H9 (cell line): Measurements from ENCODE around the gene MSI2. TPM values are rescaled to one million over a fixed set of nuclear protein-coding genes. Genes with fewer than 3 reads are reported as not detected.
A peak's percentile ranks its signal among the peaks of the same experiment; 100 is the strongest.

Experiments
- DNase-seq: peaks from one replicate; pipeline ENCODE4 v3.0.0-alpha.2; 2017
- H2AFZ ChIP-seq: one replicate; pipeline ENCODE4 v1.6.1; 2013; ENCODE audit warnings: mild to moderate bottlenecking, low read length, control low read depth, moderate library complexity
- H2AK5ac ChIP-seq: 2 replicates; pipeline ENCODE4 v1.6.1; 2013; ENCODE audit warnings: low read length, control low read depth, mixed read lengths; ENCODE audit not compliant: insufficient read length
- H2BK120ac ChIP-seq: one replicate; pipeline ENCODE4 v1.6.1; 2013; ENCODE audit warnings: low read depth, mild to moderate bottlenecking, low read length, control low read depth, inconsistent platforms; ENCODE audit not compliant: poor library complexity, severe bottlenecking
- H2BK12ac ChIP-seq: 2 replicates; pipeline ENCODE4 v1.6.1; 2013; ENCODE audit warnings: low read length, control low read depth, mixed read lengths, low read depth; ENCODE audit not compliant: insufficient read length
- H2BK15ac ChIP-seq: 2 replicates; pipeline ENCODE4 v1.6.1; 2013; ENCODE audit warnings: low read depth, low read length, control low read depth
- H2BK20ac ChIP-seq: one replicate; pipeline ENCODE4 v1.6.1; 2013; ENCODE audit warnings: low read depth, mild to moderate bottlenecking, low read length, control low read depth, inconsistent platforms; ENCODE audit not compliant: poor library complexity, severe bottlenecking
- H2BK5ac ChIP-seq: 2 replicates; pipeline ENCODE4 v1.6.1; 2013; ENCODE audit warnings: low read length, control low read depth, mixed read lengths; ENCODE audit not compliant: insufficient read length
- H3K14ac ChIP-seq: 2 replicates; pipeline ENCODE4 v1.6.1; 2013; ENCODE audit warnings: low read length, control low read depth; ENCODE audit not compliant: insufficient read depth
- H3K18ac ChIP-seq: 2 replicates; pipeline ENCODE4 v1.6.1; 2013; ENCODE audit warnings: low read depth, mild to moderate bottlenecking, mixed read lengths, low read length, control low read depth; ENCODE audit not compliant: insufficient read length
- H3K23ac ChIP-seq: 2 replicates; pipeline ENCODE4 v1.6.1; 2013; ENCODE audit warnings: low read length, control low read depth, mixed read lengths, low read depth; ENCODE audit not compliant: insufficient read length
- H3K23me2 ChIP-seq: 2 replicates; pipeline ENCODE4 v1.6.1; 2013; ENCODE audit warnings: low read depth, mild to moderate bottlenecking, mixed read lengths, low read length, control low read depth; ENCODE audit not compliant: insufficient read length, poor library complexity, severe bottlenecking
- H3K27ac ChIP-seq: 2 replicates; pipeline ENCODE4 v1.5.1; 2013; ENCODE audit warnings: low read length, control low read depth, mixed read lengths, low read depth; ENCODE audit not compliant: insufficient read length
- H3K27me3 ChIP-seq: 2 replicates; pipeline ENCODE4 v1.6.1; 2013; ENCODE audit warnings: low read length, control low read depth, inconsistent platforms; ENCODE audit not compliant: insufficient read depth
- H3K4ac ChIP-seq: 2 replicates; pipeline ENCODE4 v1.6.1; 2013; ENCODE audit warnings: low read depth, mild to moderate bottlenecking, control low read depth, inconsistent platforms, low read length, moderate library complexity
- H3K4me1 ChIP-seq: 2 replicates; pipeline ENCODE4 v1.6.1; 2013; ENCODE audit warnings: low read length, control low read depth, inconsistent platforms; ENCODE audit not compliant: insufficient read depth
- H3K4me2 ChIP-seq: 2 replicates; pipeline ENCODE4 v1.6.1; 2013; ENCODE audit warnings: low read length, control low read depth, mixed read lengths; ENCODE audit not compliant: insufficient read length, insufficient read depth
- H3K56ac ChIP-seq: 2 replicates; pipeline ENCODE4 v1.6.1; 2013; ENCODE audit warnings: low read depth, mild to moderate bottlenecking, mixed read lengths, low read length, control low read depth; ENCODE audit not compliant: insufficient read length
- H3K79me1 ChIP-seq: 2 replicates; pipeline ENCODE4 v1.6.1; 2013; ENCODE audit warnings: low read depth, mild to moderate bottlenecking, moderate library complexity, low read length, control low read depth, inconsistent platforms; ENCODE audit not compliant: insufficient read depth, poor library complexity, severe bottlenecking
- H3K79me2 ChIP-seq: 2 replicates; pipeline ENCODE4 v1.6.1; 2013; ENCODE audit warnings: low read length, control low read depth, inconsistent platforms; ENCODE audit not compliant: insufficient read depth
- H3K9ac ChIP-seq: 2 replicates; pipeline ENCODE4 v1.6.1; 2013; ENCODE audit warnings: low read length, control low read depth, mixed read lengths; ENCODE audit not compliant: insufficient read length; ENCODE audit errors: extremely low read depth
- H3K9me3 ChIP-seq: one replicate; pipeline ENCODE4 v1.6.1; 2013; ENCODE audit warnings: low read depth, low read length, inconsistent platforms; ENCODE audit not compliant: control insufficient read depth
- H3T11ph ChIP-seq: one replicate; pipeline ENCODE4 v1.6.1; 2013; ENCODE audit warnings: mild to moderate bottlenecking, low read length, control low read depth, inconsistent platforms
- H4K20me1 ChIP-seq: one replicate; pipeline ENCODE4 v1.6.1; 2013; ENCODE audit not compliant: control insufficient read depth, insufficient read length, insufficient read depth
- H4K5ac ChIP-seq: 2 replicates; pipeline ENCODE4 v1.6.1; 2013; ENCODE audit warnings: low read depth, mild to moderate bottlenecking, mixed read lengths, low read length, control low read depth; ENCODE audit not compliant: insufficient read length
- H4K8ac ChIP-seq: replicated peaks from 2 replicates; pipeline ENCODE4 v1.6.1; 2013; ENCODE audit warnings: low read length, control low read depth, mixed read lengths, low read depth; ENCODE audit not compliant: insufficient read length
- H4K91ac ChIP-seq: 2 replicates; pipeline ENCODE4 v1.6.1; 2013; ENCODE audit warnings: low read depth, mild to moderate bottlenecking, moderate library complexity, mixed read lengths, low read length, control low read depth; ENCODE audit not compliant: insufficient read length
- H3K27ac Mint-ChIP-seq, 3 experiments: 2 replicates in 2 of 3; 3 replicates in 1 of 3; pipeline ENCODE4 v1.8.0; 2020 to 2021; ENCODE audit warnings: mixed read lengths in 3 of 3, mild to moderate bottlenecking in 1 of 3, moderate library complexity in 1 of 3
- H3K27me3 Mint-ChIP-seq: 2 replicates; pipeline ENCODE4 v1.8.0; 2021; ENCODE audit warnings: low read depth, mild to moderate bottlenecking, moderate library complexity, mixed read lengths
- H3K36me3 Mint-ChIP-seq, 3 experiments: 2 replicates in 2 of 3; 3 replicates in 1 of 3; pipeline ENCODE4 v1.8.0; 2020 to 2021; ENCODE audit warnings: low read depth in 3 of 3, mixed read lengths in 3 of 3; ENCODE audit not compliant: insufficient read depth in 1 of 3
- H3K4me1 Mint-ChIP-seq, 2 experiments: 2 replicates each; pipeline ENCODE4 v1.8.0; 2020; ENCODE audit warnings: mixed read lengths in 2 of 2
- H3K4me3 Mint-ChIP-seq, 2 experiments: 2 replicates in 1 of 2; 3 replicates in 1 of 2; pipeline ENCODE4 v1.8.0; 2020 to 2021; ENCODE audit warnings: mild to moderate bottlenecking in 2 of 2, mixed read lengths in 2 of 2, moderate library complexity in 1 of 2
- H3K9me3 Mint-ChIP-seq, 2 experiments: 2 replicates in 1 of 2; 3 replicates in 1 of 2; pipeline ENCODE4 v1.8.0; 2020; ENCODE audit warnings: mild to moderate bottlenecking in 2 of 2, mixed read lengths in 2 of 2, moderate library complexity in 1 of 2
- CTCF ChIP-seq: fragments of 200-600 bp; sonication (generic); conservative IDR thresholded peaks from 3 replicates; pipeline ENCODE4 v1.8.0; 2021; ENCODE audit warnings: antibody characterized with exemption, mild to moderate bottlenecking
- WGBS: extraction: QIAGEN DNeasy Blood & Tissue Kit; methylation state at CpG from one replicate; pipeline ENCODE4 v1.1.7; 2013; ENCODE audit warnings: missing lambda C conversion rate, low lambda C conversion rate, mixed read lengths; ENCODE audit not compliant: insufficient read length; ENCODE audit errors: extremely low coverage; 5-methylcytosine and 5-hydroxymethylcytosine counted together
- total RNA-seq: library from RNA; stranded (reverse); gene quantifications from 2 replicates; pipeline ENCODE4 v1.2.1, GENCODE V29; 2021

Gene MSI2
- total RNA-seq, 1 experiment from 2014 or later, result 98.5 TPM

DNA sequence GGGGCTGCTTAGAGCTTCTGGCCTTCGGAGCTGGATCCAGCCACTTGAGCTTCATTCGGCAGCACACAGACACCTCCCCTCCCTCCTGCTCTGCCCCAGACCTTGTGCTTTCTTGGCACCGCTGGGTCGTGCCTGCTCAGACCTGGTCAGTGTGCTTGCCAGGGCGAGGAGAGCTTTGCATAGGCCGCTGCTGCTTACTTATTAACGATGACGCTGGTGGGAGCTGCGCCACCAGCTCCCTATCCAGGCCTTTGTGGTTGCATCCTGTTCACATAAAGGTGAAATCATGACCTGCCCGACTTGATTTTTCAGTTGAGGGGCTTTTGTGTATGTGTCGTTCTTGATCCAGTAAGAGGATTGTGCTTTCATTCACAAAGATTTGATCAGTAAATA lies 101.1 kb downstream of the MSI2 start:
- Histone ChIP-seq H3K27ac (no peak overlapping the region), H4K91ac (no peak overlapping the region), H3T11ph (no peak overlapping the region), H3K4me1 (no peaks in the 10 kb centered on the region; the same call in 1 of the 2 replicates), H3K14ac (peak overlapping the region; percentile 34; the same call in 1 of the 2 replicates), H3K18ac (no peak overlapping the region), H3K4me2 (no peak overlapping the region), H3K23ac (no peak overlapping the region), H4K8ac (no peak overlapping the region), H4K5ac (no peak overlapping the region), H2BK120ac (no peak overlapping the region), H3K56ac (no peak overlapping the region), H3K27me3 (no peaks in the 10 kb centered on the region), H4K20me1 (no peaks in the 10 kb centered on the region), H3K4ac (no peak overlapping the region), H3K9ac (no peak overlapping the region), H2BK15ac (no peak overlapping the region), H2BK12ac (no peak overlapping the region), H2BK5ac (no peak overlapping the region), H3K9me3 (no peaks in the 10 kb centered on the region), H2AFZ (no peak overlapping the region), H3K79me2 (no peaks in the 10 kb centered on the region), H2AK5ac (no peak overlapping the region), H3K23me2 (no peaks in the 10 kb centered on the region), H3K79me1 (no peaks in the 10 kb centered on the region), H2BK20ac (no peak overlapping the region)
- DNase-seq, result no peak
- Mint-ChIP-seq H3K27ac (peak overlapping the region in 2 of 3 experiments; percentile 64 to 76; a peak in 3 of 7 replicates), H3K4me1 (peaks cover 33 to 51% of the 10 kb centered on the region in 2 experiments), H3K9me3 (no peaks in the 10 kb centered on the region), H3K36me3 (no peaks in the 10 kb centered on the region; a peak in 1 of 7 replicates), H3K27me3 (no peaks in the 10 kb centered on the region; the same call in none of the 2 replicates), H3K4me3 (no peak overlapping the region)
- no CpG with 5 or more reads among the region's 11 CpGs for WGBS
- TF ChIP-seq CTCF, result no peak
